ENCODE results near the gene TBXA2R. TPM values are rescaled to one million over a fixed set of nuclear protein-coding genes. Genes with fewer than 3 reads are reported as not detected.
A peak's percentile ranks its signal among the peaks of the same experiment; 100 is the strongest.

TBXA2R gene
- total and polyA plus RNA-seq, 2 of the 8 experiments (the other 6 are each of a cell fraction or from before 2014, with no cell fraction given): 0.39 to 0.50 TPM

GRCh38 chr19:3544742-3545668 lies 61.7 kb downstream of the TBXA2R start (continued):
- TF ChIP-seq CTCF (IDR thresholded peaks at IDR 0.05; ENCODE audit: control extremely low read depth in 1 of 3, insufficient read depth in 1 of 3, low read depth in 1 of 3, low read length in 3 of 3) (peak; percentile 92 to 96 (median 95)), RNF2 (IDR thresholded peaks at IDR 0.05; ENCODE audit: borderline replicate concordance, low read depth, low read length, missing control alignments, poor library complexity, severe bottlenecking) (no peak)

Small RNAs within 50 kb of the gene (small RNA-seq; reads per million reads assigned to genes)
- gene AC005786.1 (ENCODE audit: insufficient read depth): not detected

Other genes with a start within 250 kb of the TBXA2R start
- 2.6 and 3.2 TPM in 2 replicates for gene NFIC, start 240.3 kb downstream of the TBXA2R start, total RNA-seq (2021; fragmentation: NEBNext Ultra II Directional; extraction: Animal tissue kit (Norgen Biotek cat#: 25700))
- gene NFIC, start 240.3 kb downstream of the TBXA2R start, polyA plus RNA-seq (2011; rRNA removed): 0.56 and 0.82 TPM in 2 replicates
- 3.3 and 3.8 TPM in 2 replicates for gene SMIM24, start 126.3 kb downstream of the TBXA2R start, total RNA-seq (2021; fragmentation: NEBNext Ultra II Directional; extraction: Animal tissue kit (Norgen Biotek cat#: 25700))
- 4.5 and 7.4 TPM in 2 replicates for gene SMIM24, start 126.3 kb downstream of the TBXA2R start, polyA plus RNA-seq (2011; rRNA removed)
- not detected in 2 replicates for gene SMIM44, start 123.4 kb downstream of the TBXA2R start, total RNA-seq (2021; fragmentation: NEBNext Ultra II Directional; extraction: Animal tissue kit (Norgen Biotek cat#: 25700))
- gene SMIM44, start 123.4 kb downstream of the TBXA2R start, polyA plus RNA-seq (2011; rRNA removed): not detected in 2 replicates
- gene DOHH, start 106.2 kb downstream of the TBXA2R start, total RNA-seq (2021; fragmentation: NEBNext Ultra II Directional; extraction: Animal tissue kit (Norgen Biotek cat#: 25700)): 17.7 and 19.1 TPM in 2 replicates
- 7.3 and 12.7 TPM in 2 replicates for gene DOHH, start 106.2 kb downstream of the TBXA2R start, polyA plus RNA-seq (2011; rRNA removed)
- gene FZR1, start 100.6 kb downstream of the TBXA2R start, total RNA-seq (2021; fragmentation: NEBNext Ultra II Directional; extraction: Animal tissue kit (Norgen Biotek cat#: 25700)): 35.5 and 36.9 TPM in 2 replicates
- 21.6 and 35.0 TPM in 2 replicates for gene FZR1, start 100.6 kb downstream of the TBXA2R start, polyA plus RNA-seq (2011; rRNA removed)
- gene TEKTIP1, start 67.7 kb downstream of the TBXA2R start, total RNA-seq (2021; fragmentation: NEBNext Ultra II Directional; extraction: Animal tissue kit (Norgen Biotek cat#: 25700)): 1.0 and 1.1 TPM in 2 replicates
- 0.49 TPM in 1 of 2 replicates, not detected in the other for gene TEKTIP1, start 67.7 kb downstream of the TBXA2R start, polyA plus RNA-seq (2011; rRNA removed)
- gene MFSD12, start 49.3 kb downstream of the TBXA2R start, total RNA-seq (2021; fragmentation: NEBNext Ultra II Directional; extraction: Animal tissue kit (Norgen Biotek cat#: 25700)): 59.6 and 62.5 TPM in 2 replicates
- 71.3 and 110 TPM in 2 replicates for gene MFSD12, start 49.3 kb downstream of the TBXA2R start, polyA plus RNA-seq (2011; rRNA removed)
- 74.2 and 76.1 TPM in 2 replicates for gene HMG20B, start 33.9 kb downstream of the TBXA2R start, total RNA-seq (2021; fragmentation: NEBNext Ultra II Directional; extraction: Animal tissue kit (Norgen Biotek cat#: 25700))
- gene HMG20B, start 33.9 kb downstream of the TBXA2R start, polyA plus RNA-seq (2011; rRNA removed): 42.9 and 63.9 TPM in 2 replicates
- gene GIPC3, start 21.4 kb downstream of the TBXA2R start, total RNA-seq (2021; fragmentation: NEBNext Ultra II Directional; extraction: Animal tissue kit (Norgen Biotek cat#: 25700)): 0.96 and 1.2 TPM in 2 replicates
- gene GIPC3, start 21.4 kb downstream of the TBXA2R start, polyA plus RNA-seq (2011; rRNA removed): 1.0 and 1.3 TPM in 2 replicates
- gene CACTIN, start 19.9 kb upstream of the TBXA2R start, total RNA-seq (2021; fragmentation: NEBNext Ultra II Directional; extraction: Animal tissue kit (Norgen Biotek cat#: 25700)): 29.9 and 36.2 TPM in 2 replicates
- 25.8 and 44.1 TPM in 2 replicates for gene CACTIN, start 19.9 kb upstream of the TBXA2R start, polyA plus RNA-seq (2011; rRNA removed)
- 31.3 and 32.9 TPM in 2 replicates for gene PIP5K1C, start 93.6 kb upstream of the TBXA2R start, total RNA-seq (2021; fragmentation: NEBNext Ultra II Directional; extraction: Animal tissue kit (Norgen Biotek cat#: 25700))
- 10.6 and 20.4 TPM in 2 replicates for gene PIP5K1C, start 93.6 kb upstream of the TBXA2R start, polyA plus RNA-seq (2011; rRNA removed)
- 24.6 and 26.1 TPM in 2 replicates for gene TJP3, start 101.5 kb upstream of the TBXA2R start, total RNA-seq (2021; fragmentation: NEBNext Ultra II Directional; extraction: Animal tissue kit (Norgen Biotek cat#: 25700))
- 17.1 and 30.2 TPM in 2 replicates for gene TJP3, start 101.5 kb upstream of the TBXA2R start, polyA plus RNA-seq (2011; rRNA removed)
- 21.4 and 23.4 TPM in 2 replicates for gene APBA3, start 154.8 kb upstream of the TBXA2R start, total RNA-seq (2021; fragmentation: NEBNext Ultra II Directional; extraction: Animal tissue kit (Norgen Biotek cat#: 25700))
- 36.9 and 48.4 TPM in 2 replicates for gene APBA3, start 154.8 kb upstream of the TBXA2R start, polyA plus RNA-seq (2011; rRNA removed)
- 72.8 and 80.3 TPM in 2 replicates for gene MRPL54, start 155.8 kb upstream of the TBXA2R start, total RNA-seq (2021; fragmentation: NEBNext Ultra II Directional; extraction: Animal tissue kit (Norgen Biotek cat#: 25700))
- gene MRPL54, start 155.8 kb upstream of the TBXA2R start, polyA plus RNA-seq (2011; rRNA removed): 63.8 and 83.6 TPM in 2 replicates
- not detected in 2 replicates for gene RAX2, start 165.4 kb upstream of the TBXA2R start, total RNA-seq (2021; fragmentation: NEBNext Ultra II Directional; extraction: Animal tissue kit (Norgen Biotek cat#: 25700))
- gene RAX2, start 165.4 kb upstream of the TBXA2R start, polyA plus RNA-seq (2011; rRNA removed): 0.08 and 0.19 TPM in 2 replicates
- gene MATK, start 179.5 kb upstream of the TBXA2R start, total RNA-seq (2021; fragmentation: NEBNext Ultra II Directional; extraction: Animal tissue kit (Norgen Biotek cat#: 25700)): 21.4 and 21.5 TPM in 2 replicates
- gene MATK, start 179.5 kb upstream of the TBXA2R start, polyA plus RNA-seq (2011; rRNA removed): 20.5 and 37.8 TPM in 2 replicates